Activated CD8-positive, alpha-beta T cell treated with anti-CD3 and anti-CD28 coated beads, Interleukin-2, amount 10 ng/mL, durations not matched to agents 7 days and 5 days (primary cell): ENCODE data around the gene PLA1A. TPM values are rescaled to one million over a fixed set of nuclear protein-coding genes. Genes with fewer than 3 reads are reported as not detected.
"Not testable (repeated sequence)": the region's sequence is repeated elsewhere in the genome, so short reads cannot be mapped to it uniquely, and the experiment has no call there.

Experiments
- ATAC-seq: fragments of 150-1000 bp; cut with Tn5 transposase; one replicate; pipeline ENCODE4 v1.10.0; 2021; ENCODE audit warnings: moderate library complexity
- CTCF ChIA-PET: fragments of 350-600 bp; sonication (Branson Sonifier 250); formaldehyde crosslinking; loops from one replicate; lab custom pipeline; 2021; ENCODE audit warnings: antibody characterized with exemption; lab: Charles Lee
- POLR2A ChIA-PET: fragments of 350-600 bp; sonication (Branson Sonifier 250); formaldehyde crosslinking; loops from one replicate; lab custom pipeline; 2021; ENCODE audit warnings: antibody characterized with exemption; lab: Charles Lee
- DNase-seq: peaks from one replicate; pipeline ENCODE4 v3.0.0-alpha.2; 2020
- H3K27ac Mint-ChIP-seq: one replicate; pipeline ENCODE4 v1.8.0; 2021; ENCODE audit warnings: mild to moderate bottlenecking, mixed read lengths
- H3K27me3 Mint-ChIP-seq: one replicate; pipeline ENCODE4 v1.8.0; 2021; ENCODE audit warnings: low read depth, mixed read lengths
- H3K36me3 Mint-ChIP-seq: one replicate; pipeline ENCODE4 v1.8.0; 2021; ENCODE audit warnings: low read depth, mixed read lengths
- H3K4me1 Mint-ChIP-seq: one replicate; pipeline ENCODE4 v1.8.0; 2021; ENCODE audit warnings: low read depth, mixed read lengths
- H3K4me3 Mint-ChIP-seq: one replicate; pipeline ENCODE4 v1.8.0; 2021; ENCODE audit warnings: mild to moderate bottlenecking, mixed read lengths
- H3K9me3 Mint-ChIP-seq: one replicate; pipeline ENCODE4 v1.8.0; 2022; ENCODE audit warnings: mixed read lengths; ENCODE audit not compliant: insufficient read depth
- total RNA-seq, 2 experiments: library from RNA; stranded (reverse); gene quantifications; one replicate each; pipeline ENCODE4 v1.2.3, GENCODE V29; 2021

PLA1A gene
- total RNA-seq, 2 experiments from 2014 or later: not detected

- Mint-ChIP-seq H3K36me3 (peaks cover 29% of the 10 kb centered on the region), H3K27ac (no peak overlapping the region), H3K9me3 (no peaks in the 10 kb centered on the region), H3K4me1 (peaks cover 20% of the 10 kb centered on the region), H3K27me3 (no peaks in the 10 kb centered on the region), H3K4me3 (no peak overlapping the region)
- ChIA-PET CTCF (interaction anchor here (0.9 to 1.0 kb wide), 2 partner anchors 10 to 12 kb away, joined by 3 to 4 read pairs; no protein-coding TSS in a partner anchor), POLR2A (interaction anchor here (0.7 to 2.7 kb wide), 2 partner anchors 12 to 1104 kb away, joined by 3 to 11 read pairs; partner anchors contain the start of gene COX17)
- ATAC-seq (no peak), DNase-seq (no peak)
Observed at GRCh38 chr3:119664850-119665379, 67.2 kb downstream of the PLA1A start.

DNA sequence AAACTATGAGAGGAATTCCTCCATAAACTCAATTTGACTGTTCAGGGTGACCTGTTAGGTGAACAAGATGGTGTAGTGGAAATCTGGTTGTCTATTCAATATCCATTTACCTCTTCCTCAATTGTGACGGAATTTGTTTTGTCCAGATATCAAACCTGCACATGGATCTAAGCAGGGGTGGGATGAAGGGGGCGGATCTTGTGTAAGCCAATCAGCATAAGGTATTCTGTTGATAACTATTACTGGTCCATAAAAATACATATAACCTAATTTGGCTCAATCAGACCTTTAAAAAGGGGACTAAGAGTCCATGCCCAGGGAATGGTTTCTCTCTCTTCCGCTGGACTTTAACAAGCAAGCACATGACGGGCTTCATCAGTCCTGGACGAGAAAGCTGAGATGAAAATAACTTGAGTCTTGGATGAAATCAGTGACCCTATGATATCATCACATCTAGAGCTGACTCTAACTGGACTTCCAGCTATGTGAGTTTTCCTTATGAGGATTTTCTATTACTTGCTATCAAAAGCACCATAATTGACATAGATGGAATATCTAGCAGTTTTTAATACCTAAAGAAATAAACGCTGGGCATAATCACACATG, 68.4 kb downstream of the PLA1A start:
- Mint-ChIP-seq H3K36me3 (peaks cover 39% of the 10 kb centered on the region), H3K9me3 (no peaks in the 10 kb centered on the region), H3K27me3 (no peaks in the 10 kb centered on the region), H3K4me1 (peaks cover 25% of the 10 kb centered on the region), H3K27ac (no peak overlapping the region), H3K4me3 (no peak overlapping the region)
- DNase-seq (no peak), ATAC-seq (no peak)
- ChIA-PET CTCF (interaction anchor here (1.0 kb wide), 1 partner anchor 10 kb away, joined by 3 read pairs; no protein-coding TSS in a partner anchor), POLR2A (interaction anchor here (0.7 to 2.7 kb wide), 2 partner anchors 11 to 1103 kb away, joined by 3 to 11 read pairs; partner anchors contain the start of gene COX17)

- H3K27me3 Mint-ChIP-seq: no peaks in the 10 kb centered on the region
- DNase-seq: no peak
- no peak for ATAC-seq
- peaks cover 65% of the 10 kb centered on the region for H3K36me3 Mint-ChIP-seq
- H3K4me3 Mint-ChIP-seq: no peak overlapping the region
- ChIA-PET CTCF (no interaction called here), POLR2A (no interaction called here)
- H3K4me1 Mint-ChIP-seq: peaks cover 26% of the 10 kb centered on the region
- no peak overlapping the region for H3K27ac Mint-ChIP-seq
- H3K9me3 Mint-ChIP-seq: no peaks in the 10 kb centered on the region
Observed at GRCh38 chr3:119669906-119670570, 72.4 kb downstream of the PLA1A start.

GRCh38 chr3:119672776-119673175, 75.1 kb downstream of the PLA1A start:
- peaks cover 41% of the 10 kb centered on the region for H3K4me1 Mint-ChIP-seq
- H3K9me3 Mint-ChIP-seq: no peaks in the 10 kb centered on the region
- peaks cover 68% of the 10 kb centered on the region for H3K36me3 Mint-ChIP-seq
- no peaks in the 10 kb centered on the region for H3K27me3 Mint-ChIP-seq
- DNase-seq: no peak
- no peak overlapping the region for H3K4me3 Mint-ChIP-seq
- ChIA-PET POLR2A (no interaction called here), CTCF (interaction anchor here (1.0 to 2.3 kb wide), 5 partner anchors 9 to 73 kb away, joined by 3 to 13 read pairs (median 5); no protein-coding TSS in a partner anchor)
- no peak overlapping the region for H3K27ac Mint-ChIP-seq
- no peak for ATAC-seq

GRCh38 chr3:119673875-119674274, 76.2 kb downstream of the PLA1A start:
- ChIA-PET POLR2A (no interaction called here), CTCF (interaction anchor here (1.8 kb wide), 1 partner anchor 10 kb away, joined by 13 read pairs; no protein-coding TSS in a partner anchor)
- Mint-ChIP-seq H3K4me3 (no peak overlapping the region), H3K27ac (no peak overlapping the region), H3K27me3 (no peaks in the 10 kb centered on the region), H3K36me3 (peaks cover 64% of the 10 kb centered on the region), H3K4me1 (peaks cover 42% of the 10 kb centered on the region), H3K9me3 (no peaks in the 10 kb centered on the region)
- no peak for DNase-seq
- no peak for ATAC-seq

DNA sequence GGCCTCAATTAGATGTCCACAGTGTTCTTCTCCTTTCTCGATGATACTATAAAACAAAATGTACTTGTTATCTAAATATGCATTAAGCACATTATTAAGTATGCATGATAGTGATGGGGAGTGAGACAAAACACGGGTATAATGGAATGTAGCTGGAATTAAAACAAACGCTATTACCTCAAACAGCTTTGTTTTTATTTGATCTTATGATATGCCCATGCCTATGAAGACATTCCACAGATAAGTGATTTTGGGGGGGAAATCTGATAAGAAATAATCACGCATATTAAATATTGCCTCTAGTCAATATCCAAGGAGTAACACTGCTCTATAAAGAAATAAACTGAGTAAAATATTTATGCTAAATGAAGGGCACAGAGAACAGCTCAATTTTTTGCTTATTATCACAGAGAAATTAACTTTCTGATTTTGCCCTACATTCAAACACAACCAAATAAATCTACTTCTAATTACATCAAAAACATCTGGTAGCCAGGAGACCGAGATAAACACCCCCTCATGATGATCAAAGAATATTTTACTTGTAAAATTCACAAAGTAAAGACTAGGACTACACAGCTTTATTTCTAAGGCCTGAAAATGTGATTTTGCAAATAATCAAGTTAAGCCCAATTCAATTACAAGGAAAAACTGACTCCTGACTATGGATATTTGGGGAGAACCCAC, 77.6 kb downstream of the PLA1A start:
- Mint-ChIP-seq H3K4me3 (peak overlapping the region; percentile 96), H3K36me3 (peaks cover 52% of the 10 kb centered on the region), H3K27me3 (no peaks in the 10 kb centered on the region), H3K27ac (peak overlapping the region; percentile 1), H3K9me3 (no peaks in the 10 kb centered on the region), H3K4me1 (peaks cover 39% of the 10 kb centered on the region)
- ATAC-seq (no peak), DNase-seq (no peak)
- POLR2A ChIA-PET: interaction anchor here (1.2 to 3.0 kb wide), 4 partner anchors 116 to 212 kb away, joined by 3 to 20 read pairs (median 12); partner anchors contain the start of genes CD80, TIMMDC1 and TMEM39A
- CTCF ChIA-PET: interaction anchor here (0.6 to 3.3 kb wide), 8 partner anchors 10 to 570 kb away, joined by 3 to 17 read pairs (median 4); partner anchors contain the start of gene TMEM39A

GRCh38 chr3:119676020-119676419, 78.3 kb downstream of the PLA1A start:
- Mint-ChIP-seq H3K9me3 (no peaks in the 10 kb centered on the region), H3K27me3 (no peaks in the 10 kb centered on the region), H3K4me1 (peaks cover 38% of the 10 kb centered on the region), H3K4me3 (peak overlapping the region; percentile 96), H3K27ac (peak overlapping the region; percentile 95), H3K36me3 (peaks cover 45% of the 10 kb centered on the region)
- DNase-seq (no peak), ATAC-seq (no peak)
- ChIA-PET POLR2A (interaction anchor here (0.7 to 3.0 kb wide), 11 partner anchors 11 to 213 kb away, joined by 3 to 20 read pairs (median 6); partner anchors contain the start of genes CD80, TIMMDC1 and TMEM39A), CTCF (interaction anchor here (0.6 to 3.3 kb wide), 6 partner anchors 10 to 375 kb away, joined by 3 to 17 read pairs (median 4); partner anchors contain the start of gene TMEM39A)

DNA sequence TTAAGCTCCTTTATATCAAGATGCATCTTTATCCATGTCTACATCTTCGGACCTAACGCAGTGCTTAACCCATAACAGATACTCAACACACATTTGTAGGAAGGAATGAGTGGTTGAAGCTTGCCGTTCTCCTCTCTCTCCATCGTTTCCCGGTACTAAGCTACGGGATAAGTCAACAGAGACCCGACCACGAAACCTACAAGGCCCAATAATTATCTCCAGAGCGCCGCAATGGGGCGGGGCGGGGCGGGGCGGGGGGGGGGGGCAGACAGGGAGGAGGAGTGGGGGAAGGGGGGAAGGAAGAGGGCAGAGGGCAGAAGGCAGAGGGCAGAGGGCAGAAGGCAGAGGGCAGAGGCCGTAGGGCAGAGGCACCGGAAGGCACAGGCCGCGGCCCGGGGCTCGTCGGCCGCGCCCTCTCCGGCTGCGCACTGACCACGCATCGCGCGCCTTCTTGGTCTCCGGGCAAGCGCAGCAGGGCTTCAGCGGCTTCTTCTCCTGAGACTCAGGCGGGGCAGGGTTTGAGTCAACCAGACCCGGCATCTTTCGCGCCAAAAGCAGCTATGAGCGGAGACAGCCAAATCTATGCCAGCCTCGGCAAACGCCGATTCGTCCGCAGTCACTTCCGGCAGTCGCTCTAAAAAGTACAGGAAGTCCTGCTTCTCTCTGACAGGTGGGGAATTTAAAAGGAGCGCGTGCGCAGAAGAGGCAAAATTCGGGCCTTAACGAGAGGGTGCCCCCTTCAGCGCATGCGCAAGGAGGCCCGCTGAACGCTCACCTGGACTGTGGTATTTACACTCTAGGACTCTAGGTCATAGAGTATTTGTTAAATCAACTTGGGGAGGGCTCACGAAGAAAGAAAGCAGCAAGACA, 79.3 kb downstream of the PLA1A start, which contains the start of gene COX17:
Gene COX17, minus strand, starts transcription at position 636 of the 870 bp plus-strand sequence. Its CDS starts 96 bp downstream, at position 540.
- ChIA-PET POLR2A (interaction anchor here (0.6 to 3.0 kb wide), 14 partner anchors 12 to 681 kb away, joined by 3 to 20 read pairs (median 5); partner anchors contain the start of genes ARHGAP31, CD80, TIMMDC1 and TMEM39A), CTCF (interaction anchor here (1.0 to 3.3 kb wide), 5 partner anchors 11 to 214 kb away, joined by 3 to 17 read pairs (median 5); partner anchors contain the start of gene TMEM39A)
- DNase-seq (peak; percentile 98), ATAC-seq (peak; percentile 94)
- no peaks in the 10 kb centered on the region for H3K27me3 Mint-ChIP-seq
- H3K4me1 Mint-ChIP-seq: peaks cover 35% of the 10 kb centered on the region
- H3K4me3 Mint-ChIP-seq: peak within 1 kb of the TSS; percentile 96
- peak within 1 kb of the TSS; percentile 95 for H3K27ac Mint-ChIP-seq
- peaks cover 37% of the 10 kb centered on the region for H3K36me3 Mint-ChIP-seq
- H3K9me3 Mint-ChIP-seq: no peaks in the 10 kb centered on the region

DNA sequence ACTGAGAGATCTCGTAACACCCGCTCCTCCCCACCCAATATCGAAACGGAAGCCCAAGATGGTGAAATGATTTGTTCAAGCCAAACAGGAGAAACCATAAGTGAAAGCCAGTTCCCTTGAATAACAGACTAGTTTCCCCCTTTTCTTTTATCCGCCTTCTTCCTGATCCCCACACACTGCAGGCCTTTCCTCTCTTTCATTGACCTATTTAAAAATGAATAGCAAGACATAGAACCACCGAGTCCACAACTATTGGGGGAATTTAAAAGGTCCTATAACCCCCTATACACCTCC, 79.9 kb downstream of the PLA1A start:
- DNase-seq (no peak), ATAC-seq (no peak)
- Mint-ChIP-seq H3K36me3 (peaks cover 34% of the 10 kb centered on the region), H3K27ac (peak overlapping the region; percentile 95), H3K4me1 (peaks cover 33% of the 10 kb centered on the region), H3K27me3 (no peaks in the 10 kb centered on the region), H3K4me3 (peak overlapping the region; percentile 96), H3K9me3 (no peaks in the 10 kb centered on the region)
- ChIA-PET POLR2A (interaction anchor here (0.5 to 3.0 kb wide), 7 partner anchors 12 to 215 kb away, joined by 3 to 20 read pairs (median 9); partner anchors contain the start of genes TIMMDC1 and TMEM39A), CTCF (interaction anchor here (1.0 to 3.3 kb wide), 3 partner anchors 13 to 77 kb away, joined by 3 to 17 read pairs (median 4); no protein-coding TSS in a partner anchor)

DNA sequence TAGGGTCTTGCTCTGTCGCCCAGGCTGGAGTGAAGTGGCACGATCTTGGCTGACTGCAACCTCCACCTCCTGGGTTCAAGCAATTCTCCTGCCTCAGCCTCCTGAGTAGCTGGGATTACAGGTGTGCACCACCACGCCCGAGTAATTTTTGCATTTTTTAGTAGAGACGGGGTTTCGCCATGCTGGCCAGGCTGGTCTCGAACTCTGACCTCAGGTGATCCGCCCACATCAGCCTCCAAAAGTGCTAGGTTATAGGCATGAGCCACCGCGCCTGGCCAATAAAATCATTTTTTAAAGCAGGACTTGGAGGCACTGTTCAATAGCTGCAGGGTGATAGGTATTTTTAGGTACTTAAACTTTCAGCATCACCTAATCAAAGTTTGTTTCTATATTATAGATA, 80.5 kb downstream of the PLA1A start:
- not testable (repeated sequence) for DNase-seq, H3K27me3 Mint-ChIP-seq, ATAC-seq, H3K4me3 Mint-ChIP-seq, H3K27ac Mint-ChIP-seq, H3K9me3 Mint-ChIP-seq
- ChIA-PET CTCF (interaction anchor here (1.4 to 1.5 kb wide), 2 partner anchors 10 to 12 kb away, joined by 3 to 4 read pairs; no protein-coding TSS in a partner anchor), POLR2A (interaction anchor here (0.5 to 2.3 kb wide), 3 partner anchors 13 to 216 kb away, joined by 3 to 11 read pairs (median 3); partner anchors contain the start of gene TIMMDC1)
- Mint-ChIP-seq H3K4me1 (peaks cover 33% of the 10 kb centered on the region), H3K36me3 (peaks cover 28% of the 10 kb centered on the region)
